Activated CD8-positive, alpha-beta memory T cell treated with anti-CD3 and anti-CD28 coated beads for 4 hours (primary cell): ENCODE measurements around the gene SYT7.
"Not testable (repeated sequence)": the region's sequence is repeated elsewhere in the genome, so short reads cannot be mapped to it uniquely, and the experiment has no call there.

ENCODE experiments used
- DNase-seq, 2 donors: peaks; one replicate each; pipeline ENCODE4 v3.0.0-alpha.2; 2020; ENCODE audit warnings: low read depth in 2 of 2

Gene SYT7

DNA sequence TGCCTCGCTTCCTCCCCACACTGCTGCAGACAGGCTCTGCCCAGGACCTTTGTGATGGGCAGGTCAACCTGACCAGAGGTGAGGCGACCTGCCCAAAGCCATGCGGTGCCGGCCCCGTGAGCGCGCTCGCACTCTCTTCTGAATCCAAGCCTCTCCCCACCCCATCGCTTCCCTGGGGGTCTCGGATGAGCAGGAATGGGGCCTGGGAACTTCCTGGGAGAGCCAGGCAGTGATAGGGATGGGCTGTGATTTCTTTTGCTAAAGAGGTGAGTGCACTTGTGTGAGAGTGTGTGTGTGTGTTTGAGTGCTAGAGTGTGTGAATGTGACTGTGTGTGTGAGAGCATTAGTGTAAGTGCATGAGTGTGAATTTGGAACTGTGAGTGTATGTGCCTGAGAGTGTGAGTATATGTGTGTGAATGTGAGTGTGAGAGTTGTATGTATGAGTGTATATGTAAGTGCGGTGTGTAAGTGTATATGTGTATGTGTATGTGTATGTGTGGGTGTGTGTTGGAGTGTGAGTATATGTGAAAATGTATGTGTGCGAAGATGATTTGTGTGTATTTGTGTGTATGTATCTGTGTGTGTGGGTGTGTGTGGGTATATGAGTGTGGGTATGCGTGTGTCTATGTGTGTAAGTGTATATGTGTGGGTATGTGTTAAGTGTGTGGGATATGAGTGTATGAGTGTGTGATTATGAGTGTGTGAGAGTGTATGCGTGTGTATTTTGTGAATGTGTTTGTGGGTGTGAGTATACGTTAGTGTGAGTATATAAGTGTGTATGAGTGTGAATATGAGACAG, 84.1 kb downstream of the SYT7 start:
- no peak for DNase-seq

DNA sequence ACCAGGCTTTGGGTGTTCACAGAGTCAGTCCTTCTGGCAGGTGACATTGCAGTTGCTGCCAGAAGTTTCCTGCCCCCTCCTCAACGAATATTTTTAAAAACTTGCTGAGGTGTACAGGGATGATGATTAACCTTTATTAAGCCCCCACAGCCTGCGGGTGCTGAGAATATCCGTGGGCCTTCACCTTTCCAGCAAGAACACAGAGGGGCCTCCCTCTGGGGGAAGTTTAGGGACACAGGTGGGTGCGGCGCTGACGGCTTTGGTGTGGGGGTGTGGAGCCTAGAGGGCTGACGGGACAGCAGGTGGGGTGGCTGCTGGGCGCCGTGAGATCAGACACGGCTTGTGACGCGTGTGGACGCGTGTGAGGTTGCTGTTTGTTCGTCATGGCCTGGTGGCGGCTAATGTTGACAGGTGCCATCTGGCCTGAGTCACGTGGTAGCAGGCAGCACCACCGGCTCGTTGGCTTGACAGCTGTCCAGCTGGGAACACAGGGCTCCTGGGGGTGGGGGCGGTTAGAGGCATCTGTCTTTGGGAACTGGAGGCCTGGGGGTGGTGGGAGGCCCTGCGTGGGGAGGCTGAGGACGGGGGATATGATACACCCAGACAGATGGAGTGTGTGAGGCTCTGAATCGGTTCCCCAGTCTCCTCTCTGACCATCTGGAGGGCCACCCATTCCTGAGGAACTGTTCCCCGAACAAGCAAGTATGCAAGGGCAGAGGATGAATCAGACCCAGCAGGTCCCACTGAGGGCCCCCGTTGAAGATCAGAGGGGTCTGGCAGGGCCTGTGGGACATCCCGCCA, 84.9 kb downstream of the SYT7 start:
- no peak for DNase-seq

DNA sequence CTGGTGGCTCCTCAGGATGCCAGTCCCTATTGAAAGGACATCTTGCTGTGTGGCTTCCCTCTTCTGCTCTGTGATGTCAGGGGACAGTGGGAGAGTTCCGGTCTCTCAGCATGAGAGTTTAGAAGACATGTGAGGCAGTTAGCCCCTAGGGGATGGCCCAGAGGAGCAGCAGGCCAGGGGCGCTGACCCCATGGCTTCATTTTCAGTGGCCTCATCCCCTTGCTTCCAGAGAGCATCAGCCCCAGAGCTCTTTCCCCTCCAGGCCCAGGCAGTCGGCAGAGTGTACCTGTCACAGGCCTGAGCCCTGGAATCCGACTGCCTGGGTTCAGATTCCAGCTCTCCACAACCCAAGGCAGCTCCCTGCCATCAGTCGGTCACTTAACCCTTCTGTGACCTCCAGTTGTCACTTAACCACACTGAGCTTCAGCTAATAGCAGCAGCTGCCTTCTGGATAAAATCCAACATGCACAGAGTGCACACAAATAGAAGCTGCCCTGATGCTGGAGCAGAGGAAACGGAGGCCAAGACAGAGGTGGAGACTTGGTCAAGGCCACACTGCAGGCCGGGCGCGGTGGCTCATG, 86.4 kb downstream of the SYT7 start:
- DNase-seq = no peak

GRCh38 chr11:61491736-61492395, 89.0 kb downstream of the SYT7 start:
- DNase-seq = no peak

GRCh38 chr11:61489833-61490721, 90.8 kb downstream of the SYT7 start:
- no peak for DNase-seq

- no peak for DNase-seq
Measured at GRCh38 chr11:61488651-61489291, 92.1 kb downstream of the SYT7 start.

GRCh38 chr11:61487342-61488025, 93.4 kb downstream of the SYT7 start:
- no peak for DNase-seq

- DNase-seq = no peak
Measured at GRCh38 chr11:61486779-61487178, 94.1 kb downstream of the SYT7 start.

- no peak for DNase-seq
Measured at GRCh38 chr11:61486011-61486620, 94.8 kb downstream of the SYT7 start.

DNA sequence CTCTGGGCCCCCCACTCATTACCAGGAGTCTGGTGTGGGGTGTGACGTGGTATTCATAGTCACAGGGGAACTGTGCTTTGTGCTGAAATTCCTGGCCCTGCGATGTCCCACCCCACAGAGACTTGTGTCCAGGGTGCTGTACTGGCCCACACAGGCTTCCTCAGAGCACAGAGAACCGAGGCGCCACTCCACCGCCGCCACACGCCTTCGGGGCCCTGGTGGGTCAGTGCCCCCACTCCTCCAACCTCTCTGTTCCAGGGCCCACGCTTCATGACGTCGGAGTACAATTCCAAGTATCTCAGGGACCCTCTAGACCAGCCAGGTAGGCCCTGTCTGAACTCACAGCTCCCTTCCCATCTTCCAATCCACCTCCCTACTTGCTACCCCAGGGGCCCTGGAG, 95.8 kb downstream of the SYT7 start:
- no peak for DNase-seq

- no peak for DNase-seq
Measured at GRCh38 chr11:61484541-61484940, 96.3 kb downstream of the SYT7 start.

DNA sequence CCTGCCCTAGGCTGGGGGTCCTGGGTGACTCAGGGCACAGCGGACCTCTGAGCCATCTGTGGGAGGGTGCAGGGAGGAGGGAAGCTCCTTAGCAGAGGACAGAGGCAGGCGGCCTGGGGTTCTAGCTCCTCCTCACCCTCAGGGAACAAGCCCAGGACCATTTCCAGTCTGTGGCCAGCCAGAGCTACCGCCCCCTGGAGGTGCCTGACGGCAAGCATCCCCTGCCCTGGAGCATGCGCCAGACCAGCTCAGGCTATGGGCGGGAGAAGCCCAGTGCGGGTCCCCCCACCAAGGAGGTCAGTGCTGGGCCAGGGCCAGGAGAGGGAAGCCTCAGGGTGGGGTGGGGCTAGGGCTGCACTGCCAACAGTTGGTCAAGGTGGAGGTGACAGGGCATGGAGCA, 98.4 kb downstream of the SYT7 start:
- no peak for DNase-seq

DNA sequence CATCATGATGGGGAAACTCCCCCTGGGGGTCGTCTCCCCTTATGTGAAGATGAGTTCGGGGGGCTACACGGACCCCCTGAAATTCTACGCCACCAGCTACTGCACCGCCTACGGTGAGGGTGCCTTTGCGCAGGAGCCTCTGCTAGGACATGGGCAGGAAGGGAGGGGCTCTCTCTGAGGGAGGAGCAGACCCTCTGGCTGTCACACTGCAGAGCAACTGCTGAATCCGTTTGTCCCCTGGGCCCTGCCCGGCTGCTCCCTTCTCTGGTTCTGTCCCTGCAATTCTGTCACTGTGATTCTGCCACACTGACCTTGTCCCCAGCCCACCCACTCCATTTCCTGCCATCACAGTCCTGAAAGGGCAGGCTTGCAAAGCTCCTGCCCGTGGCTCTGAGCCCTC, 99.1 kb downstream of the SYT7 start:
- DNase-seq = no peak

- no peak for DNase-seq
Measured at GRCh38 chr11:61480994-61481335, 99.9 kb downstream of the SYT7 start.

- DNase-seq = no peak
Measured at GRCh38 chr11:61480261-61480993, 100.4 kb downstream of the SYT7 start.

- DNase-seq = not testable (repeated sequence)
Measured at GRCh38 chr11:61479360-61480058, 101.4 kb downstream of the SYT7 start.

- peak; percentile 31 for DNase-seq
Measured at GRCh38 chr11:61477727-61478148, 103.1 kb downstream of the SYT7 start.

DNA sequence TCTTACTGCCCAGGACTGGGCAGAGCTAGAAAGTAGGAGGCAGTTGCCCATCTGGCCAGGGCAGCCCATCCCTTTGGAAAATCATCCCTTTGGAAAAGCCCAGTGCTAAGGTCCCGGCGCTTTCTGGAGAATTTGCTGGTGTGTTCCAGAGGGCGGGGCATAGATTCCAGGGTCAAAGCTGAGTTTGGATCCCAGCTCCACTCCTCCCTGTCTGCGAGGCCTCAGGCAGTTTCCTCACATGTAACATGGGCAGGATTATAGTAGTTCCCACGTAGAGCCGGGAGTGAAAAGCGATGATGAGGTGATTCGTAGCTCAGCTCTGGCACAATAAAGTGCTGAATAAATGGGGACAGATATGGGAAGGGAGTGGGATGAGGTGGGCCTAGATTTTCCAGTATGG, 103.8 kb downstream of the SYT7 start:
- DNase-seq = no peak
